Osteoblast (primary cell): ENCODE measurements around the gene TMCC1. TPM values are rescaled to one million over a fixed set of nuclear protein-coding genes. Genes with fewer than 3 reads are reported as not detected.

ENCODE experiments used
- DNase-seq: peaks from one replicate; pipeline ENCODE4 v3.0.0; 2011; ENCODE audit warnings: low spot score, mixed read lengths; ENCODE audit not compliant: insufficient read length; ENCODE audit errors: missing footprints
- H2AFZ ChIP-seq: 2 replicates; pipeline ENCODE4 v1.6.0; 2011; ENCODE audit warnings: mild to moderate bottlenecking, low read length
- H3K27ac ChIP-seq: 2 replicates; pipeline ENCODE4 v1.5.1; 2011; ENCODE audit warnings: mild to moderate bottlenecking, low read depth, low read length, moderate library complexity
- H3K27me3 ChIP-seq: 2 replicates; pipeline ENCODE4 v1.6.0; 2012; ENCODE audit warnings: mild to moderate bottlenecking, control low read depth, inconsistent platforms, low read length, moderate library complexity; ENCODE audit not compliant: insufficient read depth
- H3K36me3 ChIP-seq: 2 replicates; pipeline ENCODE4 v1.5.1; 2011; ENCODE audit warnings: mild to moderate bottlenecking, low read length, control low read depth, moderate library complexity; ENCODE audit not compliant: insufficient read depth
- H3K4me1 ChIP-seq: 2 replicates; pipeline ENCODE4 v1.5.1; 2011; ENCODE audit warnings: mild to moderate bottlenecking, low read length, control low read depth, moderate library complexity; ENCODE audit not compliant: insufficient read depth
- H3K4me2 ChIP-seq: 2 replicates; pipeline ENCODE4 v1.6.0; 2011; ENCODE audit warnings: mild to moderate bottlenecking, low read length; ENCODE audit not compliant: insufficient read depth
- H3K4me3 ChIP-seq: fragments of 200-600 bp; sonication (generic); 3 replicates; pipeline ENCODE4 v1.5.1; 2012; ENCODE audit warnings: mild to moderate bottlenecking, low read length, inconsistent platforms; ENCODE audit not compliant: insufficient read depth
- H3K79me2 ChIP-seq: 2 replicates; pipeline ENCODE4 v1.6.0; 2012; ENCODE audit warnings: mild to moderate bottlenecking, low read length, control low read depth, inconsistent platforms; ENCODE audit not compliant: insufficient read depth
- H3K9me3 ChIP-seq: 2 replicates; pipeline ENCODE4 v1.5.1; 2011; ENCODE audit warnings: low read depth, low read length, control low read depth
- H4K20me1 ChIP-seq: 2 replicates; pipeline ENCODE4 v1.6.0; 2012; ENCODE audit warnings: mild to moderate bottlenecking, low read length, control low read depth; ENCODE audit not compliant: insufficient read depth
- total RNA-seq: library from RNA; depleted of rRNA; stranded (reverse); fragments of >200 nt; gene quantifications from 2 replicates; pipeline ENCODE4 v1.2.3, GENCODE V29; 2012
- TF ChIP-seq, protein P1 (sequence below): IDR thresholded peaks from 2 replicates; pipeline ENCODE4 v1.5.1; 2011; ENCODE audit warnings: mild to moderate bottlenecking, low read depth, low read length, moderate library complexity; ENCODE audit errors: extremely low read depth

TMCC1 gene
- total RNA-seq, 1 donor: 17.4 TPM

DNA sequence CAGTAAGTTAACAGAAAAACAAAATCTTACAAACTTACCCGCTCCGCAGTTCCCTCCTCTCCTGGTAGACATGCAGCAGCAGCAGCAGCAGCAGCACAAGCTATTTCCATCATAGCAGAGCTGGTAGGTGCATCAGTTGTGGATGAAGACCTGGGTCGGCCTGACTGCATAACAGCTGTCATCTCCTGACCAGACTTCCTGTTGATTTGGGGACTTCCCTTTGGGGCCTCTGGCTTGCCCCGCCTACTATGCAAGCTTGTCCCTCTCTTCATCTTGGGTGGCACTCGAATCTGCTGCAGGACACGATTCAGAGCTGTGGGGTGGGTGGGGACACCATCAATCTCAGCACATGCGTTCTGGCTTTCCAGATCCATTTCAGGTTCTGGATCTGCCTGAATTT lies 65.7 kb downstream of the TMCC1 start:
- no peak overlapping the region for H2AFZ ChIP-seq
- H3K36me3 ChIP-seq: no peaks in the 10 kb centered on the region
- H4K20me1 ChIP-seq: no peaks in the 10 kb centered on the region
- no peak overlapping the region for H3K27ac ChIP-seq
- H3K79me2 ChIP-seq: peaks cover 9% of the 10 kb centered on the region
- no peaks in the 10 kb centered on the region for H3K27me3 ChIP-seq
- no peak overlapping the region for H3K4me2 ChIP-seq
- peaks cover 27% of the 10 kb centered on the region for H3K4me1 ChIP-seq
- no peak overlapping the region for H3K4me3 ChIP-seq
- TF ChIP-seq, protein P1, sequence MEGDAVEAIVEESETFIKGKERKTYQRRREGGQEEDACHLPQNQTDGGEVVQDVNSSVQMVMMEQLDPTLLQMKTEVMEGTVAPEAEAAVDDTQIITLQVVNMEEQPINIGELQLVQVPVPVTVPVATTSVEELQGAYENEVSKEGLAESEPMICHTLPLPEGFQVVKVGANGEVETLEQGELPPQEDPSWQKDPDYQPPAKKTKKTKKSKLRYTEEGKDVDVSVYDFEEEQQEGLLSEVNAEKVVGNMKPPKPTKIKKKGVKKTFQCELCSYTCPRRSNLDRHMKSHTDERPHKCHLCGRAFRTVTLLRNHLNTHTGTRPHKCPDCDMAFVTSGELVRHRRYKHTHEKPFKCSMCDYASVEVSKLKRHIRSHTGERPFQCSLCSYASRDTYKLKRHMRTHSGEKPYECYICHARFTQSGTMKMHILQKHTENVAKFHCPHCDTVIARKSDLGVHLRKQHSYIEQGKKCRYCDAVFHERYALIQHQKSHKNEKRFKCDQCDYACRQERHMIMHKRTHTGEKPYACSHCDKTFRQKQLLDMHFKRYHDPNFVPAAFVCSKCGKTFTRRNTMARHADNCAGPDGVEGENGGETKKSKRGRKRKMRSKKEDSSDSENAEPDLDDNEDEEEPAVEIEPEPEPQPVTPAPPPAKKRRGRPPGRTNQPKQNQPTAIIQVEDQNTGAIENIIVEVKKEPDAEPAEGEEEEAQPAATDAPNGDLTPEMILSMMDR: no peak
- no peak for DNase-seq
- no peaks in the 10 kb centered on the region for H3K9me3 ChIP-seq

DNA sequence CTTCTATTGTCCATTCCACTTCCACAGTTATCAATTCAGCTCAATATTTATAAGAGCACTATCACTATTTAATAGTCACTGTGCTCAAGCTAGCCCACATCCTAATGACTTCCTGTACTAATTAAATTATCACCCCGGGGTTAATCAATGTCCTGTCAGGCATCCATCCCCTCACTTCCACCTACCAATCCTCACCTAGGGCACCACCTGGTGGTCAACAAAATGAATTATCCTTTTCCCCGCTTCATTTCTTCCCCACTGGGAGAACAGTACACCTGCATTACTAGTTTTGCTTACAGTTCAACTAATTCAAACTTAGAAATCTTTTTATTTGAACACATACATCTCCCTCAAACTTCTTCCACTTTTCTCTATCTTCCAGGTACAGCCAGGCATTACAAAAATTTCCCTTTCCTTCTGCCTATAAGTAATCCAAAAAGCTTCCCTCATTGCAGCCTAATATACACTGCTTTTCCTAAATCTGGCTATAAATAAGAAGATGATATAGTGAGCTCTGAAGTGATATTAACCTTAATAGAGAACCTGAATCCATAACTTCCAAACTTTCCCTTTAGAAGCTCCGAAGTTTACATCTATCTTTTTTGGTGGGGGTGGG lies 68.5 kb downstream of the TMCC1 start:
- no peak overlapping the region for H3K4me2 ChIP-seq
- no peak overlapping the region for H2AFZ ChIP-seq
- H3K27ac ChIP-seq: no peak overlapping the region
- H3K27me3 ChIP-seq: no peaks in the 10 kb centered on the region
- H3K79me2 ChIP-seq: peaks cover 11% of the 10 kb centered on the region
- no peaks in the 10 kb centered on the region for H3K9me3 ChIP-seq
- no peaks in the 10 kb centered on the region for H4K20me1 ChIP-seq
- H3K36me3 ChIP-seq: no peaks in the 10 kb centered on the region
- DNase-seq: no peak
- peaks cover 19% of the 10 kb centered on the region for H3K4me1 ChIP-seq
- TF ChIP-seq, protein P1: peak; percentile 67
- H3K4me3 ChIP-seq: no peak overlapping the region

DNA sequence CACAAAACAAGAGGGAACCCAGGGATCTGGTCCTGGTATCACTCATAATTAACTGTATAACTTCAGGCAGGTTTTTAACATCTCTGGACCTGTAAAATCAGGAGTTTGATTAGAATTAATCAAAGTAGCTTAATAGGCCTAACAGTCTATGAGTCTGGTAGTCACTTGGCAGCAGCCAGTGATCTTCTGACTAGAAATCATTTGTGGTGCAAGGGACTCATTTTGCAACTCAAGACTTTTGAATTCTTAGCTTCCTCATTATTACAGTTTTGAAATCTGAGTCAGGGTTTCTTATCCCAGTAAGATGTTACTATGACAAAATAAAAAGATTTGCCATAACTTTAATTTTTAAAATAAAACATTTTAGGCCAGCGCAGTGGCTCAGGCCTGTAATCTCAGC lies 70.8 kb downstream of the TMCC1 start:
- no peak for DNase-seq
- TF ChIP-seq, protein P1: no peak
- H3K27me3 ChIP-seq: no peaks in the 10 kb centered on the region
- no peaks in the 10 kb centered on the region for H3K9me3 ChIP-seq
- H4K20me1 ChIP-seq: no peaks in the 10 kb centered on the region
- no peak overlapping the region for H3K4me3 ChIP-seq
- peak overlapping the region; percentile 77 for H3K27ac ChIP-seq
- H3K4me1 ChIP-seq: peaks cover 17% of the 10 kb centered on the region
- H3K79me2 ChIP-seq: peaks cover 11% of the 10 kb centered on the region
- no peak overlapping the region for H3K4me2 ChIP-seq
- H2AFZ ChIP-seq: no peak overlapping the region
- H3K36me3 ChIP-seq: no peaks in the 10 kb centered on the region

DNA sequence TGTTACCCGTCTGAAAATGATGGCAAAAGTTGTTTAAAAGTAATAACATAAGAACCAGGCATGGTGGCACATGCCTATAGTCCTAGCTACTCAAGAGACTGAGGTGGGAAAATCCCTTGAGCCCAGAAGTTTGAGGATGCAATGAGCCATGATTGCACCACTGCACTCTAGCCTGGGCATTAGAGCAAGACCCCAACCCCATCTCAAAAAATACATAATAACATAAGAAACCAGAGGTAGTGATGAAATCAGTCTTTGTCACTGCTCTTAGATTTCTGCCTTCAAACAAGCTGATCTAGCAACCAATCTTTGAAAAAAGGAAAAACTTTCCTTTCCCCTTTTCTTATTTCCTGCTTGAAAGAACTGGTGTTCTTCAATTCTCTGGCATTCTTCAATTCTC lies 71.3 kb downstream of the TMCC1 start:
- Histone ChIP-seq H3K36me3 (no peaks in the 10 kb centered on the region), H3K27ac (peak overlapping the region; percentile 77)
- no peak for DNase-seq

More for the DNA sequence above, 71.3 kb downstream of the TMCC1 start:
- Histone ChIP-seq H3K27me3 (no peaks in the 10 kb centered on the region), H3K4me2 (no peak overlapping the region), H4K20me1 (no peaks in the 10 kb centered on the region), H3K9me3 (no peaks in the 10 kb centered on the region), H3K4me3 (no peak overlapping the region), H3K4me1 (peaks cover 17% of the 10 kb centered on the region), H2AFZ (no peak overlapping the region), H3K79me2 (peaks cover 11% of the 10 kb centered on the region)
- TF ChIP-seq, protein P1: no peak
